ENCODE results near the gene RPS6KB2.

RPS6KB2 gene

DNA sequence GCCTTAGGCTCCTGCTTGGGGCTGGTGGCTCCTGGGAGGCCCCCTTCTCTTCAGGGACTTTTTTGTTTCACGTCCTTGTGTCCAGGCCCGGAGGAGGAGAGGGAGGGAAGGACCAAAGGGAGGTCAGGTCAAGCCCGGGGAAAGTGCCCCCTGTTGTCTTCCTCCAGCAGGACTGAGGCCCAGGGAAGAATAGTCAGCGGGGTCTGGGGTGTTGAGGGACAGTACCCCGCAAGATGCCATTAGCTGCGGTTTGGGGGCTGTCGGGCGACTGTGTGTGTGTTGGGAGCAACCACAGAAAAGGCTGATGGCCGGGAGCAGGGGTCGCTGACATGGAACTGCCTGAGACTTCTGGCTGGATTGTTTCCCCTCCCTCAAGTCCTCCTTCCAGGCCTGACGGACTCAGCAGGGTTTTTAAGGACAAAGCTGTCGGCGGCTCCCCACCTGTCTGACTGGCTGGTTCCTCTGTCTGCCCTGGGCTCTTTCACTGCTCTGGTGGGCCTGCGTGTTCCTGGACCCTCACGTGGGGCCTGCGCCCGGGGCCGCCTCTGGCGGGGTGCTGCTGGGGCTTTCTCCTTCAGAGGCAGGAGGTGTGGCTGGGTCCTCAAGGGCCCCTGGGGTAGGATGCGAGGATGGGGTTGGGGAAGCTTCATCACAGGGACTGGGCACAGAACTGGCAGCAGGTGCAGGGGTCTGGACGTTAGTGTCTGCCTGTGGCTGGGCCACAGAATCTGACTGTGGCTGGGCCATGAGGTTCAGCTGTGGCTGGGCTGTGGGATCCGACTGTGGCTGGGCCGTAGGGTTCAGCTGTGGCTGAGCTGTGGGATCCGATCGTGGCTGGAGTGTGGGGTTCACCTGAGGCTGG lies 22.7 kb downstream of the RPS6KB2 start:
- TF ChIP-seq SIN3A (IDR thresholded peaks at IDR 0.05; ENCODE audit: borderline replicate concordance, insufficient read depth, low read length) (no peak), POLR2AphosphoS5 (IDR thresholded peaks at IDR 0.05; ENCODE audit: low read depth, low read length) (no peak), TAF1 (IDR thresholded peaks at IDR 0.05; ENCODE audit: borderline replicate concordance, insufficient read depth, low read length) (no peak)

DNA sequence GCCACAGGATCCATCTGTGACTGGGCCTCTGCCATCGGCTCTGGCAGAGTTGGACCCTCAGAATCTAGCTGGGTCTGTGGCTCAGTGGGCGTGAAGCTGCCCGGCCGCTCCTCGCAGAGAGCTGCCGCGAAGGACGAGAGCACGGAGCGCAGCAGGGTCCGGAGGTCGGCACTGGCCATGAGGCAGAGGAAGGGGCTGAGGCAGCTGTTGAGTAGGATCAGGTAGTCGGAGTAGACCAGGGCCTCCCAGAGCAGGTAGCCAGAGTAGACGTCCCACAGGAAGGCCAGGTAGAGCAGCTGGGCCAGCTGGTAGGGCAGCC lies 23.3 kb downstream of the RPS6KB2 start:
- TF ChIP-seq POLR2AphosphoS5 (IDR thresholded peaks at IDR 0.05; ENCODE audit: low read depth, low read length): no peak
- no peak for TF ChIP-seq TAF1 (IDR thresholded peaks at IDR 0.05; ENCODE audit: borderline replicate concordance, insufficient read depth, low read length)
- no peak for TF ChIP-seq FOXP2 (optimal IDR thresholded peaks at IDR 0.05; ENCODE audit: borderline replicate concordance, extremely low read depth, extremely low read length, insufficient read depth)
- TF ChIP-seq SIN3A (IDR thresholded peaks at IDR 0.05; ENCODE audit: borderline replicate concordance, insufficient read depth, low read length): no peak
- TF ChIP-seq, protein P1, sequence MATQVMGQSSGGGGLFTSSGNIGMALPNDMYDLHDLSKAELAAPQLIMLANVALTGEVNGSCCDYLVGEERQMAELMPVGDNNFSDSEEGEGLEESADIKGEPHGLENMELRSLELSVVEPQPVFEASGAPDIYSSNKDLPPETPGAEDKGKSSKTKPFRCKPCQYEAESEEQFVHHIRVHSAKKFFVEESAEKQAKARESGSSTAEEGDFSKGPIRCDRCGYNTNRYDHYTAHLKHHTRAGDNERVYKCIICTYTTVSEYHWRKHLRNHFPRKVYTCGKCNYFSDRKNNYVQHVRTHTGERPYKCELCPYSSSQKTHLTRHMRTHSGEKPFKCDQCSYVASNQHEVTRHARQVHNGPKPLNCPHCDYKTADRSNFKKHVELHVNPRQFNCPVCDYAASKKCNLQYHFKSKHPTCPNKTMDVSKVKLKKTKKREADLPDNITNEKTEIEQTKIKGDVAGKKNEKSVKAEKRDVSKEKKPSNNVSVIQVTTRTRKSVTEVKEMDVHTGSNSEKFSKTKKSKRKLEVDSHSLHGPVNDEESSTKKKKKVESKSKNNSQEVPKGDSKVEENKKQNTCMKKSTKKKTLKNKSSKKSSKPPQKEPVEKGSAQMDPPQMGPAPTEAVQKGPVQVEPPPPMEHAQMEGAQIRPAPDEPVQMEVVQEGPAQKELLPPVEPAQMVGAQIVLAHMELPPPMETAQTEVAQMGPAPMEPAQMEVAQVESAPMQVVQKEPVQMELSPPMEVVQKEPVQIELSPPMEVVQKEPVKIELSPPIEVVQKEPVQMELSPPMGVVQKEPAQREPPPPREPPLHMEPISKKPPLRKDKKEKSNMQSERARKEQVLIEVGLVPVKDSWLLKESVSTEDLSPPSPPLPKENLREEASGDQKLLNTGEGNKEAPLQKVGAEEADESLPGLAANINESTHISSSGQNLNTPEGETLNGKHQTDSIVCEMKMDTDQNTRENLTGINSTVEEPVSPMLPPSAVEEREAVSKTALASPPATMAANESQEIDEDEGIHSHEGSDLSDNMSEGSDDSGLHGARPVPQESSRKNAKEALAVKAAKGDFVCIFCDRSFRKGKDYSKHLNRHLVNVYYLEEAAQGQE (IDR thresholded peaks at IDR 0.05; ENCODE audit: insufficient read depth in 1 of 2, low read depth in 2 of 2, low read length in 2 of 2): no peak

DNA sequence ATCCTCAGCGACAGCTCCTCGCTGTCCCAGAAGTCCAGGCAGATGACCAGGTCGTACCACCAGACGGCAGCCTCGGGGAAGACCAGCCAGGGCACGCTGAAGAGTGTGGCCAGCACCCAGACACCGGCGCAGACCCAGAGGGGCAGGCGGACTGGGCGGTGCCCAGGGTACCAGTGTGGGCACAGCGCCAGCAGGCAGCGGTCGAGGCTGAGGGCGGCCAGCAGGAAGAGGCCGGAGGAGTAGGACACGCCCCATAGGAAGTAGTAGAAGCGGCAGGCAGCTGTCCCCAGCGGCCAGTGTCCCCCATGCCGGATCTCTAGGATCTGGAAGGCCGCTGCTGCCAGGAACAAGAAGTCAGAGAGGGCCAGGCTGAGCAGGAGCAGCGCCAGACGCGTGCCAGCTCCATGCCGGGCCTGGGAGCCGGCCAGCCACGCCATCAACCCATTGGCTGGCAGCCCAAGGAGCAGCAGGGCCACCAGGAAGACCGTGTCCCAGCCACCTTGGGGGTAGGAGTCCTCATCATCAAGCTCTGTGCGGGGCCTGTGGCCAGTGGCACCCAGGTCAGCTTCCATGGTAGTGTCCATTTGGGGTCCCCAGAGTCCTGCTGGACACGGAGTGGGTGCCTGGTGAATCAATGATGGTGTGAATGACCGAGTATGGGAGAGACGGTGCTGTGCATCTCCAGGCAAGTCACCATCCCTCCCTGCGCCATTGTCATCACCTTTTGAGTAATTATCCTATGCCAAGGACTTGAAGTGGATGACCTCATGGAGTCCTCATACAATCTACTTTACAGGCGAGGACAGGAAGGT lies 24.1 kb downstream of the RPS6KB2 start, which contains the start of gene GPR152:
TSS of gene GPR152 (minus strand) at position 589 of the 812 bp plus-strand sequence. CDS start at position 584, 5 bp downstream.
- TF ChIP-seq SIN3A (IDR thresholded peaks at IDR 0.05; ENCODE audit: borderline replicate concordance, insufficient read depth, low read length) (no peak), TAF1 (IDR thresholded peaks at IDR 0.05; ENCODE audit: borderline replicate concordance, insufficient read depth, low read length) (no peak), FOXP2 (optimal IDR thresholded peaks at IDR 0.05; ENCODE audit: borderline replicate concordance, extremely low read depth, extremely low read length, insufficient read depth) (no peak), POLR2AphosphoS5 (IDR thresholded peaks at IDR 0.05; ENCODE audit: low read depth, low read length) (no peak)
- TF ChIP-seq, protein P1 (IDR thresholded peaks at IDR 0.05; ENCODE audit: insufficient read depth in 1 of 2, low read depth in 2 of 2, low read length in 2 of 2): no peak

DNA sequence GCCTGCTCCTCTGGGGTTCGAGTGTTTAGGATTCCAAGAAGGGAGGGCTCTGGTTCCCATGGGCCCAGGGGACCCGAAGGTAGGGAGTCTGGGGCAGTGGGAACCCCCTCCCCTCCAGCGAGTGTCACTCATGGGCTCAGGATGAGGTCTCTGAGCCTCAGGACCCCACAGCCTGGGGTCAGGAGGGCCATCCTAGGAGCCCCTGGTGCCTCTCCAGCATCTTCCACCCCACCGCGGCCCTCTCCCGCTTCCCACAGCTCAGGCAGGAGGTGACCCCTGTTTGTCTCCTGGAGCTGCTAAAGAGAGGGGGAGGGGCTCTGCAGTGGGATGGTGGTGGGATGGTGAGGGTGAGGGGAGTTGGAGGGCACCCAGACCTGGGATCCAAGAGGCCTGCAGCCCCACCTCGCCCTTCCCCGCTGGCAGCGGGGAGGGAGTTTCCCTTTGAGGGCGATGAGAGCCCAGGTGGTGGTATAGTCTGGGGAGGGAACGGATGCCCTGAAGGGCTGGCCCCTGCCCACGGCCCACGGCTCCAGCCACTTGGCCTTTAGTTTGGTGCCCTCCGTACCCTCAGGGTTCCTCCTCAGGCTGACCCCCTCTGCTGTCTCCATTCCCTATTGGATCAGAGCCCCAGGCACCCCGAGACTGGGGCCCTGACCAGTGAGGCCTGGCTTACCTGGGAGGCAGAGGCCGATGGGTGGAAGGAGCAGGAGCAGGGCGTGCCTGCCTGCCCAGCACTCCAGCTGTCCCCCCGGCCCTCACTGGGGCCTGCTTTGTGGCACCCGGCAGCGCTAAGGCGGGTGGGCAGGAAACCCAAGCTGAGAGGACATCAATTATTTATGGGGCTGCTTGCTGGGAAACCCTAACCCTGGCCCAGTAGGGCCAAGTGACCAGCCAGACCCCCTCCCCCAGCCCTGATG lies 25.8 kb downstream of the RPS6KB2 start:
- TF ChIP-seq SIN3A (IDR thresholded peaks at IDR 0.05; ENCODE audit: borderline replicate concordance, insufficient read depth, low read length) (no peak), FOXP2 (optimal IDR thresholded peaks at IDR 0.05; ENCODE audit: borderline replicate concordance, extremely low read depth, extremely low read length, insufficient read depth) (no peak), POLR2AphosphoS5 (IDR thresholded peaks at IDR 0.05; ENCODE audit: low read depth, low read length) (no peak), TAF1 (IDR thresholded peaks at IDR 0.05; ENCODE audit: borderline replicate concordance, insufficient read depth, low read length) (no peak)
- TF ChIP-seq, protein P1 (IDR thresholded peaks at IDR 0.05; ENCODE audit: insufficient read depth in 1 of 2, low read depth in 2 of 2, low read length in 2 of 2): no peak

DNA sequence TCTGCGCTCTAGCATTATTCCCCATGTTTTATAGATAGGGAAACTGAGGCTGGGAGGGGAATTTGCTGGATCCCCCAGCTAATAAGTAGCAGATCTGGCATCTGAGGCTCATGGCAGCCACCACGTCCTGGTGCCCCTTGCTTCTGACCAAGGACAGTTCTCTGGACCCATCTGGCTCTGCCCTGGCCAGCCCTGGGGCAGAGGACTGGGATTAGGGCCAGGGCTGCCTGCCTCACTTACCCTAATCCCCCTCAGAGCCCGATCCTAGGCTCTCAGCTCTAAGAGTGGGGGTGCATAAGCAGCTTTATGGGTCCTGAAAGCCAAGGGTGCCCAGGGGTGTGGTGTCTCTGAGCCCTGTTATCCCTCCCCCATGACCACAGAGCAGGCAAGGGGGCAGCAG lies 26.8 kb downstream of the RPS6KB2 start, which contains the start of gene CABP4:
TSS of gene CABP4 (plus strand) at position 301 of the 400 bp plus-strand sequence. CDS start at position 371, 70 bp downstream.
- TF ChIP-seq SIN3A (IDR thresholded peaks at IDR 0.05; ENCODE audit: borderline replicate concordance, insufficient read depth, low read length) (no peak), POLR2AphosphoS5 (IDR thresholded peaks at IDR 0.05; ENCODE audit: low read depth, low read length) (no peak), TAF1 (IDR thresholded peaks at IDR 0.05; ENCODE audit: borderline replicate concordance, insufficient read depth, low read length) (no peak), FOXP2 (optimal IDR thresholded peaks at IDR 0.05; ENCODE audit: borderline replicate concordance, extremely low read depth, extremely low read length, insufficient read depth) (no peak)
- TF ChIP-seq, protein P1 (IDR thresholded peaks at IDR 0.05; ENCODE audit: insufficient read depth in 1 of 2, low read depth in 2 of 2, low read length in 2 of 2): no peak
